OCI-LY7 (cell line): ENCODE measurements around the gene CAVIN1. TPM values are rescaled to one million over a fixed set of nuclear protein-coding genes. Genes with fewer than 3 reads are reported as not detected.
A peak's percentile ranks its signal among the peaks of the same experiment; 100 is the strongest.

Experiments
- BruUV-seq: library from RNA; stranded (reverse); fragments of 400-500 nt; replicated peaks from 2 replicates; lab custom pipeline; 2021; lab: Mats Ljungman, UMichigan
- CTCF ChIA-PET: fragments of 300-600 bp; sonication (Branson Sonifier 250); formaldehyde crosslinking; loops from one replicate; lab custom pipeline; 2022; ENCODE audit warnings: antibody characterized with exemption; ENCODE audit not compliant: unreplicated experiment; lab: Charles Lee
- POLR2A ChIA-PET: fragments of 300-600 bp; sonication (Branson Sonifier 250); formaldehyde crosslinking; loops from one replicate; lab custom pipeline; 2022; ENCODE audit warnings: antibody characterized with exemption; lab: Charles Lee
- DNase-seq: peaks from one replicate; pipeline ENCODE4 v3.0.0-alpha.2; 2015; ENCODE audit warnings: low spot score
- H2AFZ ChIP-seq: fragments of 200-600 bp; sonication (generic), shearing (Covaris generic); 2 replicates; pipeline ENCODE4 v1.6.1; 2014; ENCODE audit warnings: mild to moderate bottlenecking, antibody characterized with exemption, low read length, moderate library complexity
- H3K27ac ChIP-seq: fragments of 200-600 bp; sonication (generic); 2 replicates; pipeline ENCODE4 v1.5.1; 2014; ENCODE audit warnings: mixed run types, low read depth, mild to moderate bottlenecking, moderate library complexity, low read length, inconsistent platforms; ENCODE audit not compliant: poor library complexity, severe bottlenecking
- H3K36me3 ChIP-seq: fragments of 200-600 bp; sonication (generic); 2 replicates; pipeline ENCODE4 v1.6.1; 2014; ENCODE audit warnings: mild to moderate bottlenecking, antibody characterized with exemption, low read length, moderate library complexity, mixed read lengths; ENCODE audit not compliant: insufficient read depth
- H3K4me1 ChIP-seq: fragments of 200-600 bp; sonication (generic); 2 replicates; pipeline ENCODE4 v1.5.1; 2014; ENCODE audit warnings: mild to moderate bottlenecking, low read length; ENCODE audit not compliant: insufficient read depth, poor library complexity, severe bottlenecking
- H3K4me2 ChIP-seq: fragments of 200-600 bp; sonication (generic); 2 replicates; pipeline ENCODE4 v1.6.1; 2014; ENCODE audit warnings: mild to moderate bottlenecking, low read length
- H3K4me3 ChIP-seq: fragments of 200-600 bp; sonication (generic); 2 replicates; pipeline ENCODE4 v1.5.1; 2014; ENCODE audit warnings: mild to moderate bottlenecking, low read depth, low read length; ENCODE audit not compliant: poor library complexity, severe bottlenecking
- H3K79me2 ChIP-seq: fragments of 200-600 bp; sonication (generic); 2 replicates; pipeline ENCODE4 v1.6.1; 2016; ENCODE audit warnings: low read depth, mild to moderate bottlenecking, low read length, moderate library complexity, mixed read lengths; ENCODE audit not compliant: insufficient read depth
- H3K9me2 ChIP-seq: fragments of 200-600 bp; sonication (generic); 2 replicates; pipeline ENCODE4 v1.6.1; 2016; ENCODE audit warnings: mild to moderate bottlenecking, low read length, mixed read lengths; ENCODE audit not compliant: insufficient read depth
- H3K9me3 ChIP-seq: fragments of 200-600 bp; sonication (generic); 2 replicates; pipeline ENCODE4 v1.6.1; 2014; ENCODE audit warnings: mild to moderate bottlenecking, mixed run types, low read length, mixed read lengths
- H4K20me1 ChIP-seq: fragments of 200-600 bp; sonication (generic); 2 replicates; pipeline ENCODE4 v1.6.1; 2014; ENCODE audit warnings: mild to moderate bottlenecking, antibody characterized with exemption, low read length, moderate library complexity, mixed read lengths; ENCODE audit not compliant: insufficient read depth
- EZH2phosphoT487 ChIP-seq: fragments of 200-600 bp; sonication (generic); IDR thresholded peaks from 2 replicates; pipeline ENCODE4 v1.6.1; 2018; ENCODE audit warnings: low read depth, borderline replicate concordance, mild to moderate bottlenecking, mixed run types, antibody characterized with exemption, low read length, moderate library complexity, mixed read lengths
- intact Hi-C: fragments of 100-400 bp; cut with micrococcal nuclease; formaldehyde crosslinking; loops from one replicate; pipeline ENCODE4 v1.10.0; 2022; ENCODE audit not compliant: unreplicated experiment
- total RNA-seq, 2 experiments: library from RNA; depleted of rRNA in 1 of 2; stranded (reverse); fragments of >200 nt in 1 of 2; shearing (Covaris generic) in 1 of 2; gene quantifications; 2 replicates each; pipeline ENCODE4 v1.2.3, GENCODE V29; 2014 to 2022
- TF ChIP-seq, protein P1 (sequence below): fragments of 200-600 bp; sonication (generic); conservative IDR thresholded peaks from 2 replicates; pipeline ENCODE4 v1.5.1; 2014; ENCODE audit warnings: mild to moderate bottlenecking, antibody characterized with exemption, low read length, moderate library complexity, mixed read lengths

The CAVIN1 gene
- total RNA-seq, 2 experiments from 2014 or later = 0.08 TPM; not detected in 1

DNA sequence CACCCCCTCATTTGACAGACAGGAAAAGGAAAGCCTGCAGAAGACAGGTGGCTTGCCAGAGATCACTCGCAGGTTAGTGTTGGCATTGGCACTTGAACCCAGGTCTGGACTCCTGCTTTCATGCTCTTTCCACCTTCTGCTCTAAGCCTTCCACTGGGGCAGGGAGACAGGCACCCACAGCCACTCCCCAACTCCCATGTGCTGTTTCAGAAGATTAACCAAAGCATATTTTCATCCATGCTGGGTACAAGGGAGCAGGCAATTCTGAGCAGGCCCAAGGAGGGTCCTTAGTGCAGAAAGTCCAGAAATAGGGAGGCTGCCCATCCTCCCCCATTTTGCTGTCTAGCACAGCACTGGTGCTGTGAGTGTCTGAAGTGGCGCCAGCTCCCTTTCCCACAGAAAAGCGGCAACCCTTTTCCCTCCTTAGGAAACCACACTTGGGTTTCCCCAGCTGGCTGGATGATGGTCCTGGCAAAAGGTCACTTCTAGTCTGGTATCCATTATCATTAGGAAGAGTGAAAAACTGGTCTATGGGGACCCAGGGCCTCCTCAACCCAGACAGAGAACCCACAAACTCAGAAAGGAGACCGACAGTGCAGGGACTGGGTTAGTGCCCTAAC is 2.0 kb upstream of the CAVIN1 start:
- Histone ChIP-seq H3K27ac (no peak overlapping the region), H3K9me3 (no peaks in the 10 kb centered on the region), H3K4me1 (peaks cover 6% of the 10 kb centered on the region), H2AFZ (no peak overlapping the region), H3K4me2 (no peak overlapping the region), H3K36me3 (no peaks in the 10 kb centered on the region), H3K79me2 (no peaks in the 10 kb centered on the region), H4K20me1 (no peaks in the 10 kb centered on the region), H3K4me3 (no peak overlapping the region), H3K9me2 (no peaks in the 10 kb centered on the region)
- BruUV-seq = no TSS peak
- intact Hi-C loops = no loop called here
- POLR2A ChIA-PET = no interaction called here
- TF ChIP-seq, protein P1, sequence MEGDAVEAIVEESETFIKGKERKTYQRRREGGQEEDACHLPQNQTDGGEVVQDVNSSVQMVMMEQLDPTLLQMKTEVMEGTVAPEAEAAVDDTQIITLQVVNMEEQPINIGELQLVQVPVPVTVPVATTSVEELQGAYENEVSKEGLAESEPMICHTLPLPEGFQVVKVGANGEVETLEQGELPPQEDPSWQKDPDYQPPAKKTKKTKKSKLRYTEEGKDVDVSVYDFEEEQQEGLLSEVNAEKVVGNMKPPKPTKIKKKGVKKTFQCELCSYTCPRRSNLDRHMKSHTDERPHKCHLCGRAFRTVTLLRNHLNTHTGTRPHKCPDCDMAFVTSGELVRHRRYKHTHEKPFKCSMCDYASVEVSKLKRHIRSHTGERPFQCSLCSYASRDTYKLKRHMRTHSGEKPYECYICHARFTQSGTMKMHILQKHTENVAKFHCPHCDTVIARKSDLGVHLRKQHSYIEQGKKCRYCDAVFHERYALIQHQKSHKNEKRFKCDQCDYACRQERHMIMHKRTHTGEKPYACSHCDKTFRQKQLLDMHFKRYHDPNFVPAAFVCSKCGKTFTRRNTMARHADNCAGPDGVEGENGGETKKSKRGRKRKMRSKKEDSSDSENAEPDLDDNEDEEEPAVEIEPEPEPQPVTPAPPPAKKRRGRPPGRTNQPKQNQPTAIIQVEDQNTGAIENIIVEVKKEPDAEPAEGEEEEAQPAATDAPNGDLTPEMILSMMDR = no peak
- TF ChIP-seq EZH2phosphoT487 = no peak
- no peak for DNase-seq
- CTCF ChIA-PET = no interaction called here

DNA sequence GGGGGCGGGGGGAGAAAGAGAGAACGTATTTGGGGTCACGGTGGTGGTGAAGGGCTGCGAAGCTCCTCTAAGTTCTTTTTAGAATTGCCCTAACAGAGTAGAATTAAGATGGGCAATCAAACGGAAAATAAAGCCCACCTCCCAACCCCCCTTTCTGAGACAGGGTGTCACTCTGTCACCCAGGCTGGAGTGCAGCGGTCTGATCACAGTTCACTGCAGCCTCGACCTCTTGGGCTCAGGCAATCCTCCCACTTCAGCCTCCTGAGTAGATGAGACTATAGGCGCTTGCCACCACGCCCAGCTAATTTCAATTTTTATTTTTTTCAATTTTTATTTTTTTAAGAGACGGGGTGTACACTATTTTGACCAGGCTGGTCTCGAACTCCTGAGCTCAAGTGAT is 710 bp upstream of the CAVIN1 start:
- no peaks in the 10 kb centered on the region for H3K9me2 ChIP-seq
- no peak overlapping the region for H3K4me3 ChIP-seq
- H2AFZ ChIP-seq = no peak overlapping the region
- intact Hi-C loops = no loop called here
- no peaks in the 10 kb centered on the region for H4K20me1 ChIP-seq
- no peak overlapping the region for H3K4me2 ChIP-seq
- no TSS peak for BruUV-seq
- ChIA-PET POLR2A (no interaction called here), CTCF (no interaction called here)
- TF ChIP-seq EZH2phosphoT487 = no peak
- TF ChIP-seq, protein P1 = no peak
- no peaks in the 10 kb centered on the region for H3K4me1 ChIP-seq
- no peaks in the 10 kb centered on the region for H3K36me3 ChIP-seq
- no peak for DNase-seq
- no peak overlapping the region for H3K27ac ChIP-seq
- H3K9me3 ChIP-seq = no peaks in the 10 kb centered on the region
- H3K79me2 ChIP-seq = no peaks in the 10 kb centered on the region

DNA sequence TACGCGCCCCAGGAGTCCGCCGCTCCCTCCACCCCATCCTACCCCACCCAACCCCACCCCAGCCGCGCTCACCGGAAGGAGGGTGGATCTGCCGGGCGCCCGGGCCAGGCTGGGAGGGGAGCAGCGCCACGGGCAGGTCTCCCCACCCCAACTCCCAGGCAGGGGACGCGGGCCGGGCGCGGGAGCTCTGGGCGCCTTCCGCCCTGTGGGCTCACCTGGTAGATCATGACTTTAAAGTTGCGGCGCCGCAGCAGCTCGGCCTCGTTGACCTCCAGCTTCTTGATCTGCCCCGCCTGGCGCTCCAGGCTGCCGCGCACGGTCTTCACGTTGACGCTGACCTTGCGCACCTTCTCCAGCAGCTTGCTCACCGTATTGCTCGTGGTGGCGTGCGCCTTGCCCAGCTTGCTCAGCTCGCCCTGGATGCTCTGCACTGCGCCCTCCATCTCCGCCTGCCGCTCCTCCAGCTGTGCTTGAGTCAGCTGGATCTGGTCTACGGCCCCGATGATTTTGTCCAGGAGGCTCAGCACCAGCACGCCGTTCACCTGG is 571 bp downstream of the CAVIN1 start:
- Histone ChIP-seq H3K4me3 (peak overlapping the region; percentile 12), H3K9me2 (no peaks in the 10 kb centered on the region), H3K36me3 (no peaks in the 10 kb centered on the region), H3K79me2 (no peaks in the 10 kb centered on the region), H2AFZ (no peak overlapping the region), H3K27ac (no peak overlapping the region), H3K9me3 (no peaks in the 10 kb centered on the region), H3K4me1 (no peaks in the 10 kb centered on the region), H4K20me1 (no peaks in the 10 kb centered on the region), H3K4me2 (peak overlapping the region; percentile 31)
- no peak for TF ChIP-seq EZH2phosphoT487
- TF ChIP-seq, protein P1 = no peak
- ChIA-PET CTCF (interaction anchor here (1.2 kb wide), 1 partner anchor 16 kb away, joined by 4 read pairs; no protein-coding TSS in a partner anchor), POLR2A (no interaction called here)
- intact Hi-C loops = no loop called here
- no TSS peak for BruUV-seq
- no peak for DNase-seq
